GM19023 (cell line): ENCODE data around the gene EPHB4.

Source experiments
- ATAC-seq: cut with Tn5 transposase; IDR thresholded peaks from one replicate; pipeline ENCODE4 v1.9.1; 2021; ENCODE audit warnings: mild to moderate bottlenecking, moderate library complexity; ENCODE audit not compliant: unreplicated experiment

Gene EPHB4

DNA sequence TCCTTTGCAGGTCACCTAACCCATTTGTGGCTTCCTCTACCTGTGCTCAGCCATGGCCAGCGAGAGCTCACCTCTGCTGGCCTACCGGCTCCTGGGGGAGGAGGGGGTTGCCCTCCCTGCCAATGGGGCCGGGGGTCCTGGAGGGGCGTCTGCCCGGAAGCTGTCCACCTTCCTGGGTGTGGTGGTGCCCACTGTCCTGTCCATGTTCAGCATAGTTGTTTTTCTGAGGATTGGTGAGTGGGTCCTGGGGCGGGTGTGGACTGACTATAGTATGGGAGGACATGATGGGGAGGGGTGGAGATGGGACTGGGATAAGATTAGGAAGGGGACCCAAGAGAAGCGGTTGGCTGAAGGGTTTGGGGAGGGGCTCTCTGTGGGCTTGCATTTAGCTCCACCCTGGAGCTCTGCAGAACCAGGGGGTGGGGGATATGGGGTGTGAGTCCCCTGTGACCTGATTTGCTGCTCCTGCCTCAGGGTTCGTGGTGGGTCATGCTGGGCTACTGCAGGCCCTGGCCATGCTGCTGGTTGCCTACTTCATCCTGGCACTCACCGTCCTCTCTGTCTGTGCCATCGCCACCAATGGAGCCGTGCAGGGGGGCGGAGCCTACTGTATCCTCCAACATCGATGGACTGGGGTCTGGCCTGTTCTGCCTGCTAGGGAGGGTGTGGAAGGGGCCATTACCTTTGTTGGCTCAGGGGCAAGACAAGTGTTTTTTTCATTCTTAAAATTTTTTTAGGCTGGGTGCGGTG, 27.0 kb upstream of the EPHB4 start:
- ATAC-seq: no peak

DNA sequence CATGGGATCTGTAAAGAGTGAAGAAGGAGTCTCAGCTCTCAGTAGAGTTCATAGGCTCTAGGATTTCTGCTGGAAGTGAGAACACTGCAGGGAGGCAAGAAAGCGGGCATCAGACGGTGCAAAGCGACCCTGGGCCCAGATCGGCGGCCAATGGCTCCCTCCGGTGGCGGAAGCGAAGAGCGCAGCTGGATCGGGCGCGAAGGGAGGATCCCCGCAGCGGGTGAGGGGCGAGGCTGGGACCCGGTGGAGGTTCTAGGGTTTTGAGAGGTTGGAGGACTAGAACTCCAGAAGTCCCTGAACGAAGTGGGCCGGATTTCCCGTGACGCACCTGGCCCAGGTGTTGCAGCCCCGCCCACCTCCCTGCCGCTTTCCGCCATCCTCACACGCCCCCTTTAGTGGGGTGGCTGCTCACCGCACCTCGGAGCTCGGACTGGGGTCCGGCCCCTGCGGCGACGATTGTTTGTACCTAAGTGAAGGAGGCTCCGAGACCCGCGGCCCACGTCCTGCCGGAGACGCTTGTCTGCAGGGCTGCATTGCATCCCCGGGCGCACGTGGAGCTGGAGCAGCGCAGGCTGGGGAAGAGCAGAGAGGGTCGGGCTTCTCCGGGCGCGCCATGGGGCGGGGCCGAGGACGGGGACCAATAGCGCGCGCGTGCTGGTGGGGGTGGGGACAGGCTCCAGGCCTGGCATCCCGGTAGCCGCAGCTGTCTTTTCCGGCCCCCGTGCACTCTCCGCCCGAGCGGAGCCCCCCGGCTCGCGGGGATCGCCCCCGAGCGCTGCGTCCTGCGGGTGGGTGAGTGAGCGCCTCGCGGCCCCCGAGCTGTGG, 24.9 kb upstream of the EPHB4 start, which contains the start of gene SLC12A9:
TSS of gene SLC12A9 (plus strand) at position 666 of the 825 bp plus-strand sequence. CDS start 1,485 bp downstream, outside the sequence.
- ATAC-seq: peak; percentile 92

DNA sequence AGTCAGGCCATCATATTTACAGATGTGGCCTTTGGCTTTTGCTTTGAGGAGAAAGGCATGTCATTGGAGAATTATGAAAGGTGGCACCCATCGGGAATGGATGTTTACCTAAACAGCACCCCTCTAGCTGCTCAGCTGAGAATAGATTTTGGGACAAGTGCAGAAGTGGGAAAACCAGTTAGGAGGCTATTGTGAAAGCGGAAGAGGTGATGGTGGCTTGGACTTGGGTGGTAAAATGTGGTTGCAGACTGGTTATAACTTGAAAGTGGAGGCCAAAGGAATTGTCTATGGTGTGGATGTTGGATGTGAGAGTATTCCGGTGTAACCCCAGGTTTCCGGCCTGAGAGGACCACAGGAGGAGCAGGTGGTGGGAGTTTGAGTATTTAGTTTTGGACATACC, 20.0 kb upstream of the EPHB4 start:
- ATAC-seq: no peak

DNA sequence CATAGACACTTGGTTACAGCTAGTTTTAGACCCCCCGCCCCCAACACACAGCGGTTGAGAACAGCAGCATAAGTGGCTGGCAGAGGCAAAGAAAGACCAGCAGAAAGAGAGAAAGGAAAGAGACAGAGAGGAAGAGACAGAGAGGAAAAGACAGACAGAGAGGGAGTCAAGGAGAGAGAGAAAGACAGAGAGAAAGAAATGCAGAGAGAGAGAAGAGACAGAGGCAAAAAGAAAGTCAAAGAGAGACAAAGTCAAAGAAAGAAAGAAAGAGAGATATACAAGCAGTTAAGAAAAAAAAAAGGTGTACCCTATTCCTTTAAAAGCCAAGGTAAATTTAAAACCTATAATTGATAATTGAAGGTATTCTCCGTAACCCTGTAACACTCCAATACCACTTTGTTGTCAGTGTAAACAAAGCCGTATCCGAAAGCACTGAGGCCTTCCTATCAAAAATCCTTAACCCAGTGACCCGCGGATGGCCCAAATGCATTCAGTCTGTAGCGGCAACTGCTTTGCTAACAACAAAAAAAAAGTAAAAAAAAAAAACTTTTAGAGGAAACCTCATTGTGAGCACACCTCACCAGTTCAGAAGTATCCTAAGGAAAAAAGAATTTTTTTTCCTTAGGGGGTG, 13.3 kb upstream of the EPHB4 start:
- no peak for ATAC-seq

DNA sequence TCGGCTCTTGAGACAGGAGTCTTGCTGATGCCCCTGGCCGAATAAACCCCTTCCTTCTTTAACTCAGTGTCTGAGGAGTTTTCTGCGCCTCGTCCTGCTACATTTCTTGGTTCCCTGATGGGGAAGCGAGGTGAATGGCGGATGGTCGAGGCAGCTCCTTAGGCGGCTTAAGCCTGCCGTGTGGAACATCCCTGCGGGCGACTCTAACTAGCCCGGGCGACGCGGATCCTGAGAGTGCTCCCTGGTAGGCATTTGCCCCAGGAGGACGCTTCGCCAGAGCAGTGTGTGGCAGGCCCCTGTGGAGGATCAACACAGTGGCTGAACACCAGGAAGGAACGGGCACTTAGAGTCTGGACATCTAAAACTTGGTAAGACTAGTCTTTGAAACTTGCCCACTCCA, 12.0 kb upstream of the EPHB4 start:
- no peak for ATAC-seq

DNA sequence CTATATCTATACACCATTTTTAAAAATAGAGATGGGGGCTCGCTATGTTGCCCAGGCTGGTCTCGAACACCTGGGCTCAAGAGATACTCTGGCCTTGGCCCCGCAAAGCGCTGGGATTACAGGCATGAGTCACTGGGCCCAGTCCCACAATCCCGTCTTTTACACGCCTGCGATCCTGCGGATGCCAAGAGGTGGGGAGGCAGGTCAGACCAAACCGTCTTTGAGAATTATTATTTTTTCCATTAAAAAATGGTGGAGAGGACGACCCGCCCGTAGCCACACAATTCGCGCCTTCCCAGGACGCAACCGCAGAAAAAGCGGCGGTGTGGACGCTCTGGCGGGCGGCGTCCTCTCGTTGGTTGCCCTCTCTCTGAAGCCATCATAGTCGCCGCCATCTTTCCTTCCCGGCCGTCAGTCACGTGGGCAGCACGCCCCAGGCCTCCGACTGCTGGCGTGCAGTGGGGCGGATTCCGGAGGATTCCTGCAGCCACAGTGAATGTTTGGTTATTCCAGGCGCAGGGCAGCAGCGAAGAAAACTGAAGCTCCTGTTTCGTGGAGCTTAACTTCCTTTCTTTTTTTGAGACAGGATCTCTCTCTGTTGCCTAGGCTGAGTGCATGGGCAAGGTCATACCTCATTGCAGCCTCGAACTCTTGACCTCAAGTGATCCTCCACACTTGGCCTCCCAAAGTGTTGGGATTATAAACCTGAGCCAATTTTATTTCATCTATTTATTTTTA, 9.9 kb upstream of the EPHB4 start:
- peak; percentile 80 for ATAC-seq

DNA sequence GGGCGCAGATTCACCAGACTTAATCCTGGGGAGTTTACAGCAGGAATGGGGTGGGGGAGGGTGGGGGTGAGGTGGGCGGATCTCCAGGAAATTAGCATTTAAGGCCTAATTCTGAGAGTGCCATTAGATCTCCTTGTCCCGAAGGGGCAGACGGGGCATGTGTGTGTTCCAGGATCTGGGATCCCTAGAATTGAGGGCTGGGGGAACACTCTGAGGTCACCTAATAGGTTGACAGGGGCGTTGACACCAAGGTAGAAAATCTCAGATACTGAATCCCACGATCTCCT, 9.4 kb upstream of the EPHB4 start:
- no peak for ATAC-seq

DNA sequence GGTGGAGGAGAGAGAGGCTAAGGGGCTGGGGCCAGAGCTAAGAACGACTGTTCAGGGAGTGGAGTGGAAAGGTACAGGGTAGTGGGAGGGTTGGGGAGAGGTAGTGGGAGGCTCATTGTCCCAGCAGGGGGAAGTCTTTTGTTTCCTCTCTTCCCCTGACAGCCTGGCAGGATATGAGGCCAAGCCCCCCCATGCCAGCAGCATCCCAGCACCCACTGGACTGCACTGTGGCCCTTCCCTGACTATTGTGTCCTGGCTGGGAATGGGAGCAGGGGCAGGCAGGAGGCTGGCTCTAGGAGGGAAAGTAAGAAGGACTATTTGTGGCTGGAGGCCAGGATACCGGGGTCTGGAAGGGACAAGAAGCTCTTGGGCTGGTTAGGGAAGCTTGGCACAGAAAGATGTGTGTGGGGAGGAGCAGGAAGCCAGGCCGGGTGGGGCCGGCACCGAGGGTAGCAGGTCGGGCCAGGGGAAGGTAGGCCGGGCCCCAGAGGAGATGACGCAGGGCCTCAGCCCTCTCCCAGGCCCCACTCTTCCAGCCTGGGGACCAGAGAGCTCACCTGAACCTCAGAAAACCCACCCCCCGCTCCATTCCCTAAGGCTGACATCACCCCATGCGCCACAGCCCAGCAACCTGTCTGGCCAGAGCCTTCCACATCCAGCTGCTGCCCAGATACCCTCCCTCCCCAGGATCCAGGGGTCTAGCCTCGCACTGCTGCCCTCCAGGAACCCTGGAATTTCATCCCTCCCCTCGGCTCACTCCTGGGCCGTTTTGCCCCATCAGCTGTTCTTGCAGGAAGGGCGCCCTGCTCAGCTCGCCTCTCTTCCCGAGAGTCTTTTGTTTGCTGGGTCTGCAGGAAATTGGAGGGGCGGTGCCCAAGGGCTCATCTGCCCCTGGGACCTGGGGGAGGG, 8.8 kb upstream of the EPHB4 start:
- ATAC-seq: no peak

DNA sequence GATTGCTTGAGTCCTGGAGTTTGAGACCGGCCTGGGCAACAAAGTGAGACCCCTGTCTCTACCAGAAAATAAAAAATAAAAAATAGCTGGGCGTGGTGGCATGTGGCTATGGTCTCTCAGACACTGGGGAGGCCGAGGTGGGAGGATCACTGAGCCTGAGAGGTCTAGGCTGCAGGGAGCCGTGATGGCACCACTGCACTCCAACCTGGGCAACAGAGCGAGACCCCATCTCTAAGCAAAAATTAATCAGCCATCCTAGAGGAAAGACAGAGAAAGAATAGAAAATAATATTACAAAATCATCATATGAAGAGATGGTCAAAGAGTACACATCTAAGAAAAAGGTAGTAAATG, 4.9 kb upstream of the EPHB4 start:
- ATAC-seq: no peak

DNA sequence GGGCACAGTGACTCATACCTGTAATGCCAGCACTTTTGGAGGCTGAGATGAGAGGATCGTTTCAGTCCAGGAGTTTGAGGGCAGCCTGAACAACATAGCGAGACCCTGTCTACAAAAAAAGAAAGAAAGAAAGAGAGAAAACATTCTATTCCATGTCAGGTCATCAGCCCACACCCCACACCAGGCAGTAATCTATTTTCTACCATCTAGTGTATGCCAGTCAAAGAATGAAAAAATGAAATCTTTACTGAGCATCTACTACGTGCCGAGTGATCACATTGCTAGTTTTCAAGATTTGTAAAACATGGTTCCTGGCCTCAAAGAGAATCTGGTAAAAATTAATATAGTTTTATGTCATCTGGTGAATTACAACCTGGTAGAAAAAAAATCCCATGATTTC, 3.1 kb upstream of the EPHB4 start:
- no peak for ATAC-seq

DNA sequence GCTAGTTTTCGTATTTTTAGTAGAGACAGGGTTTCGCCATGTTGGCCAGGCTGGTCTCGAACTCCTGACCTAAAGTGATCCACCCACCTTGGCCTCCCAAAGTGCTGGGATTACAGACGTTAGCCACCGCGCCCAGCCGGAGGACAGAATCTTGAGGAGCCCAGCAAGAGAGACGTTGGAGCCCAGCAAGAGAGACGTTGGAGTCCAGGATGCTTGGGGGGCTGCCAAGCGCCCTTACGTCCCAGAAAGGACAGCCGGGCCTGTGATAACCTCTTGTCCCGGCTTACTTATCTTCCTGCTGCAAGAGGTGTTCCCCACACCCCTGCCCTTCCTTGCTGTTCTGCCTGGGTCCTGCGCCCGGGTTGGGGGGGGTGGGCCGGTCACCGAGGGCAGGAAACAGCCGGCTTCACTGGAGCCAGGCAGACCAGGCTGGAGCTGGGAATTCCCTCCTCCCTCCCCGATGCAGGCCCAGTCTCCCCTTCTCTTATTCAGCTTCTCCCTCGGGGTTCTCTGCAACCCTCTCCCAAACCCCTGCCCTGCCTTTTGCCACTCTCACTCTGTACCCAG, 1.9 kb upstream of the EPHB4 start:
- no peak for ATAC-seq

DNA sequence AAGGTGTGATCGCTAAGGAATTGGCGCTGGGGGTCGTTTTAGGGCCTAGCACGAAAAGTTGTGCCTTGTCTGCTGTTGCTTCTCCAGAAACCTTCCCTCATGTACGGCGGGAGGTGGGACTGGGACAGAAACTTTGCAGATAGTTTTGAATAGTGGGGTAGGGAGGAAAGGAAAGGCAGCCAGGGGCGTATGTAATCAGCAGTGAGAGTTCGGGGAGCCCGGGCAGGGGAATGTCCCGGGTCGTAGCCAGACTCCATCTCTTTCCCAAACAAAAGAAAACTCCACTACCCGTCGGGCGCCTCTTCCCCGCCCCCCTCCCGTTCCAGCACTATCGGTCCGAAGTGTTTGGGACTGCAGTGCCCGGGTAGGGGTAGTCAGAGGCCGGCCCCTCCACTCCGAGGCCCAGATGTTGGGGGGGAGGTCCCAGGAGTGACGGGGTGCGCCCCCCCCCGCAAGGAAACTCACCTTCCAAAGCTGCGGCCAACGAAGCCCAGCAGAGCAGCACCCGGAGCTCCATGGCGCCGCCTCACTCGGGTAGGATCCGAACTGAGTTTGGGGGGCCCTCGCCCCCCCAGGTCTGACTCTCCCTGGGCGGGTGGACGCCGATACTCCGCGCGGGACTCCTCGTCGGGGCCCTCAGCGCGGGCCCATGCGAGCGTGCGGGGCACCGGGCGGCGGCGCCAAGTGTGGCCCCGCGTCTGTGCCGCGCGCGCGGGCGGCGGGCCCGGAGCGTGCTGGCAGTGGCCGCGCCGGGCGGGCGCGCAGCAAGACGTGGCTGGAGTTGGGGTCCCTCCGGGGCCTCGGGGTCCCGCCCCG, 601 bp downstream of the EPHB4 start:
- ATAC-seq: no peak

DNA sequence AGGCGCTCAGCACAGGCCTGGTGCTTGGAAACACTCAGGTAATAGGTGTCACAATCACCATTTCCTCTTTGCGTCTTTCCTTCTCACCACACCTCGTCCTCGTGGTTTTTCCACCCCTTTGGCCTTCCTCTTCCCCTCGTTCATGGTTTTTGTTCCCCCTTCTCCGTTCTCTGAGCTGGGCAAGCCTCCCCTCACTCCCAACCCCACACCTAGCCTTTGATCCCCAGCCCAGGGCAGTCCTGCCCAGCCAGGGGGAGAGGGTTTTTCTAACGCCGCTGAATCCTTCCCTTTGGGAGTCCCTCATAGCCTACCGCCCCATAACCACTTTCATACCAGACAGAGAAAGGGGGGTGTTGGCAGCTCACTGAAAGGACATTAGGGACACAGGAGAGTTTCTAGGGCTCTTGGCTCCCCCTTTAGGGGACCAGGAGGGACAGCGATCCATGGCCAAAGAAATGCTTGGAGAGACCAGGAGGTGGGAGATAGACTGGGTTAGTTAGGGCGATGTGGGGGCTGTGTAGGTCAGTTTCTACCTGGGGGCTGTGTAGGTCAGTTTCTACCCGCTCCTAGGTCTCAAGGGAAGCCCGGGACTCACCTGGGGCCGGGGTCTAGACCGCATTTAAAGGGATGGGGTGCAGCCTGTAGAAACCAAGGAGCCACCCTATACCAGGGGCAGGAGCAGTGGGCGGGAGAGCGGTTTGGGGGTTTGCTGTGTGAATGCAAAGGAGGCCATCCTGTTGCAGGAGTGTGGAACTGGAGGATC, 1.4 kb downstream of the EPHB4 start:
- ATAC-seq: no peak

DNA sequence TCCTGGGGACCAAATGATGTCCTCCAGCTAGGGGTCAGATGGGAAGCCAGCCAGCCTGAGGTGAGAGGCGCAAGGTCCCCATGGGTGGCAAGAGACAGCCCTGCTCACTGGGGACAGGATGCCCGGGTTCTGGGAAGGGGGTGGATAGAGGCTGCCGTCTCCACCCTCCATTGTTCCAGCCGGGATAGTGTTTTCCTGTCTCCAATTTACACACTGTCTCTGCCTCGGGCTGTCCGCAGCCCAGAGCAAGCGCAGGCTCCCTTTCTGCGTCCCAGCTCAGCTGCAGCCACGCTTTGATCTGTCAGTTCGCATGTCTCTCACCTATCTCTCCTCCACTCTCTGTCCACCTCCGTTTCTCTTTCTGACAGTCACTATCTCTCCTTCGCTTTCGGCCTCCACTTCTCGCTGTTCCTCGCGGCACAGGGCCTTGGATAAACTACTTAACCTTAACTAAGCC, 2.1 kb downstream of the EPHB4 start:
- no peak for ATAC-seq

DNA sequence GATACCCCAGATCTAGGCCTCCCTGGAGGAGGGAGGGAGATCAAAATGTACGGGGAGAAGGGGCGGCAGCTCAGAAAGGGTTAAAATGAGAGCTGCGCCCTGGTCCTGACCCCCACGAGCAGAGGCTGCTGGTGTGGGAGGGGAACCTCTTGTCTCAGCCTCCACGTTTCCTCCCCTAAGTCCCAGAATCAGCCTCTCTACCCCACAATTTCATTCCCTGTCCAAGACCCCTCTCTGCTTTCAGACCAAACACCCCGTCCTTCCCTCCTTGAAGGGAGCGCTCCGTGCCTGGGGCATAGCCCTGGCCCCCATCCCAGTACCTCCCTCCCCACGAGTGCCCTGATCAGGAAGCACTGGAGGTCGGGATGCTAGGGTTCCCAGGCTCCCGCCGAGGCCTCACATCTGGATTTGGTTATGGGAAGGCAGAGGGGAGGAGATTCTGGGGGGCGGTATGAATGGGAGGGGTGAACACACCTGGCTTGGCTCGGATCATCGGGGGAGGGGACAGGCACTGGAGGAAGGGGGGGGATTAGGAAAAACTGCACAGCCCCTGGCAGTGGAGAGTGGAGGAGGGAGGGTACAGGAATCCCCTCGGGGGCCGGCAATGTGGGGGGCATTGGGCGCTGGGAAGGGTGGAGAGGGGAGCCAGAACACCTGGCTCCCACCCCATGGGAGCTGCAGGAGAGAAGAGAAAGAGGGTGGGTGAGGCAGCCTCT, 2.7 kb downstream of the EPHB4 start:
- ATAC-seq: no peak

DNA sequence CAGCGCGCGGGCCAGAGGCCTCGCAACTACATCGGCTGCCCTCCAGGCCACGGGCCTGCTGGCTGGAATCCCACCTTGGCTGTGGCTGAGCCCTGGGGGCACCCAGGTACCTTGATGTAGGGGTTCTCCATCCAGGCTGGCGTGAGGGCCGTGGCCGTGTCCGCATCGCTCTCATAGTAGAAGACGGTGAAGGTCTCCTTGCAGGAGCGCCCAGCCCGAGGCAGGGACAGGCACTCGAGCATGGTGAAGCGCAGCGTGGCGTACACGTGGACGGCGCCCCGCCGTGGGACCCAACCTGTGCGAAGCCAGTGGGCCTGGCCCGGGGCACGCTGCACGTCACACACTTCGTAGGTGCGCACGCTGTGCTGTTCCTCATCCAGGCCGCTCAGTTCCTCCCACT, 3.8 kb downstream of the EPHB4 start:
- no peak for ATAC-seq

DNA sequence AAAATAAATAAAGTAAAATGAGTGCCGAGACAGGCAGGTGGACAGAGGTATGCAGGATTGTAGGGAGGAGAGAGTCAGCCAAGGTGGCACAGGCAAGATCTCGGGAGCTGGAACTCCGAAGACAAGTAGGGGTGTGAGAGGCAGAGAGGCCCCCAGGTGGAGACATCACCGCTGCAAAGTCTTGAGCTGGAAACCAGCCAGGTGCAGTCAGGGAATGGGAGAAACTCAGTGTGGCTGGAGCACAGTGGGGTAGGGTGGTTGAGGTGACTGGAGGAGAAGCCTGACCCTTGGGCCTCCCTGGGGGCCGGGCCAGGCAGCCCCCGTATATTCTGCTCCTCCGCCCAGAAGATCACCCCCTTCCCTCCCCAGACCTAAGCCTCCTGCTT, 4.2 kb downstream of the EPHB4 start:
- ATAC-seq: no peak
